Measurements from ENCODE around the gene PAK5. TPM values are rescaled to one million over a fixed set of nuclear protein-coding genes. Genes with fewer than 3 reads are reported as not detected.

PAK5 gene
- polyA plus RNA-seq, 2 of the 4 experiments (the other 2 are of a cell fraction): 0.01 TPM; not detected in 1

DNA sequence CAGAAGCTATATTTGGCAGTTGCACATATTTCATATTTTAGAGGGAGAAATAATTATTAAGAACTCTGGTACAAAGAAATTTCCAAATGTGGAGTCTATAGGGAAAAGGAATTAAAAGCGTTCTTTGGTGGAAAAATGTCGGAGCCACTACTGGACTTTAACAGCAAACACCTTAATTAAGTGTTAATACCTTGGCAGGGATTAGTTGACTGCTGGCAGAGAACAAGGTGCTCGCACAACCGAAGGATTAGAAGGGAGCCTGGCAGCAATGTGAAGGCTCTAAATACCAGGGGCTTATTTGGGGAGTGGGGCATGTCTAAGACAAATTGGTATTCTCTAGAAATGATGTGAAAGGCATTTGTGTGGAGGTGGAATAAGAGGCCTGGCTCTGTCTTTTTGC, 98.9 kb downstream of the PAK5 start:
- Histone ChIP-seq H3K4me2 (no peak overlapping the region), H3K27ac (no peak overlapping the region), H3K4me1 (no peaks in the 10 kb centered on the region), H3K4me3 (no peak overlapping the region), H3K9me3 (peaks cover 6% of the 10 kb centered on the region; the same call in 1 of the 3 replicates)
- ChIA-PET CTCF (no interaction called here), POLR2A (no interaction called here)
- DNase-seq (ENCODE audit: low read depth in 1 of 2, low spot score in 1 of 2) (no peak), FAIRE-seq (no peak), ATAC-seq (no peak)
- under 1% methylated on average over 4 of the region's 4 CpGs for WGBS (ENCODE audit: missing lambda C conversion rate)
- no peak for TF ChIP-seq ATOH8 (CRISPR knock-in tag; IDR thresholded peaks at IDR 0.05; ENCODE audit: low read depth)
- no peak for TF ChIP-seq FOXS1 (CRISPR knock-in tag; IDR thresholded peaks at IDR 0.05)
- no peak for TF ChIP-seq CBX8 (IDR thresholded peaks at IDR 0.05)
- TF ChIP-seq GATA3 (IDR thresholded peaks at IDR 0.05; ENCODE audit: borderline replicate concordance): no peak
- TF ChIP-seq, protein P1, sequence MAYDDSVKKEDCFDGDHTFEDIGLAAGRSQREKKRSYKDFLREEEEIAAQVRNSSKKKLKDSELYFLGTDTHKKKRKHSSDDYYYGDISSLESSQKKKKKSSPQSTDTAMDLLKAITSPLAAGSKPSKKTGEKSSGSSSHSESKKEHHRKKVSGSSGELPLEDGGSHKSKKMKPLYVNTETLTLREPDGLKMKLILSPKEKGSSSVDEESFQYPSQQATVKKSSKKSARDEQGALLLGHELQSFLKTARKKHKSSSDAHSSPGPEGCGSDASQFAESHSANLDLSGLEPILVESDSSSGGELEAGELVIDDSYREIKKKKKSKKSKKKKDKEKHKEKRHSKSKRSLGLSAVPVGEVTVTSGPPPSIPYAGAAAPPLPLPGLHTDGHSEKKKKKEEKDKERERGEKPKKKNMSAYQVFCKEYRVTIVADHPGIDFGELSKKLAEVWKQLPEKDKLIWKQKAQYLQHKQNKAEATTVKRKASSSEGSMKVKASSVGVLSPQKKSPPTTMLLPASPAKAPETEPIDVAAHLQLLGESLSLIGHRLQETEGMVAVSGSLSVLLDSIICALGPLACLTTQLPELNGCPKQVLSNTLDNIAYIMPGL (CRISPR knock-in tag; IDR thresholded peaks at IDR 0.05; ENCODE audit: borderline replicate concordance): no peak
- no peak for TF ChIP-seq KDM1A (IDR thresholded peaks at IDR 0.05; ENCODE audit: low read depth)
- TF ChIP-seq RNF2 (IDR thresholded peaks at IDR 0.05; ENCODE audit: borderline replicate concordance, low read depth): no peak
- TF ChIP-seq SMC3 (IDR thresholded peaks at IDR 0.05): no peak
- TF ChIP-seq HEYL (CRISPR knock-in tag; IDR thresholded peaks at IDR 0.05): no peak
- TF ChIP-seq PHF8 (IDR thresholded peaks at IDR 0.05; ENCODE audit: borderline replicate concordance, low read depth): no peak
- no peak for TF ChIP-seq HOXB5 (CRISPR knock-in tag; IDR thresholded peaks at IDR 0.05)
- no peak for TF ChIP-seq HOXB13 (CRISPR knock-in tag; IDR thresholded peaks at IDR 0.05; ENCODE audit: low read depth)
- no peak for TF ChIP-seq POLR2A (IDR thresholded peaks at IDR 0.05; ENCODE audit: low read length)
- no peak for TF ChIP-seq CHD4 (IDR thresholded peaks at IDR 0.05; ENCODE audit: borderline replicate concordance)
- no peak for TF ChIP-seq JUN (IDR thresholded peaks at IDR 0.05)
- TF ChIP-seq MAZ (IDR thresholded peaks at IDR 0.05; ENCODE audit: borderline replicate concordance, low read depth, low read length): no peak
- no peak for TF ChIP-seq SREBF2 (IDR thresholded peaks at IDR 0.05)
- TF ChIP-seq RCOR1 (IDR thresholded peaks at IDR 0.05; ENCODE audit: low read depth, low read length): no peak
- no peak for TF ChIP-seq NR3C1 (IDR thresholded peaks at IDR 0.05)

GRCh38 chr20:9736373-9736772, 102.5 kb downstream of the PAK5 start:
- H3K4me3 ChIP-seq: no peak overlapping the region
- DNase-seq (ENCODE audit: low read depth in 1 of 2, low spot score in 1 of 2) (no peak), FAIRE-seq (no peak), ATAC-seq (no peak)
- ChIA-PET CTCF (no interaction called here), POLR2A (no interaction called here)
- H3K27ac ChIP-seq: no peak overlapping the region
- H3K4me1 ChIP-seq: no peaks in the 10 kb centered on the region
- no peak for TF ChIP-seq MAX (IDR thresholded peaks at IDR 0.05)
- no peak for TF ChIP-seq CBX8 (IDR thresholded peaks at IDR 0.05)
- no peak for TF ChIP-seq E2F6 (IDR thresholded peaks at IDR 0.05; ENCODE audit: borderline replicate concordance, low read depth)
- no peak for TF ChIP-seq GATA3 (IDR thresholded peaks at IDR 0.05; ENCODE audit: borderline replicate concordance)
- TF ChIP-seq SREBF2 (IDR thresholded peaks at IDR 0.05): no peak
- no peak for TF ChIP-seq HOXA7 (CRISPR knock-in tag; IDR thresholded peaks at IDR 0.05)
- TF ChIP-seq HES2 (IDR thresholded peaks at IDR 0.05): no peak
- TF ChIP-seq TFCP2L1 (CRISPR knock-in tag; IDR thresholded peaks at IDR 0.05): no peak
- TF ChIP-seq RNF2 (IDR thresholded peaks at IDR 0.05; ENCODE audit: borderline replicate concordance, low read depth): no peak
- no peak for TF ChIP-seq TP53 (CRISPR knock-in tag; IDR thresholded peaks at IDR 0.05)
- no peak for TF ChIP-seq HOXB5 (CRISPR knock-in tag; IDR thresholded peaks at IDR 0.05)
- TF ChIP-seq POLR2A (IDR thresholded peaks at IDR 0.05; ENCODE audit: low read length): no peak
- no peak for TF ChIP-seq CBX2 (IDR thresholded peaks at IDR 0.05; ENCODE audit: borderline replicate concordance, low read depth)
- no peak for TF ChIP-seq ZNF302 (CRISPR knock-in tag; IDR thresholded peaks at IDR 0.05)
- TF ChIP-seq CHD2 (IDR thresholded peaks at IDR 0.05; ENCODE audit: low read length, partially characterized antibody): no peak
- TF ChIP-seq MYC (IDR thresholded peaks at IDR 0.05; ENCODE audit: borderline replicate concordance, low read length): no peak
- no peak for TF ChIP-seq RCOR1 (IDR thresholded peaks at IDR 0.05; ENCODE audit: low read depth, low read length)
- no peak for TF ChIP-seq PBX3 (IDR thresholded peaks at IDR 0.05)
- WGBS (ENCODE audit: missing lambda C conversion rate): 0% methylated on average over 2 of the region's 2 CpGs
- H3K9me3 ChIP-seq: peaks cover 6% of the 10 kb centered on the region; the same call in 1 of the 3 replicates
- no peak overlapping the region for H3K4me2 ChIP-seq
